MM.1S (cell line): Measurements from ENCODE around the gene TSPAN3.

Source experiments
- DNase-seq: peaks from one replicate; pipeline ENCODE4 v3.0.0-alpha.2; 2015
- H2AFZ ChIP-seq: fragments of 300-600 bp; sonication (generic); 2 replicates; pipeline ENCODE4 v1.6.0; 2016; ENCODE audit warnings: antibody characterized with exemption, low read length
- H3F3A ChIP-seq: fragments of 300-600 bp; sonication (generic); 2 replicates; pipeline ENCODE4 v1.6.1; 2016; ENCODE audit warnings: mild to moderate bottlenecking, antibody characterized with exemption, low read length, moderate library complexity, mixed read lengths; ENCODE audit not compliant: insufficient read depth
- H3K27ac ChIP-seq: fragments of 300-600 bp; sonication (generic); 2 replicates; pipeline ENCODE4 v1.5.1; 2016; ENCODE audit warnings: mild to moderate bottlenecking, low read length
- H3K27me3 ChIP-seq: fragments of 300-600 bp; sonication (generic); replicated peaks from 2 replicates; pipeline ENCODE4 v1.6.0; 2016; ENCODE audit warnings: low read length; ENCODE audit not compliant: insufficient read depth
- H3K36me3 ChIP-seq: fragments of 300-600 bp; sonication (generic); replicated peaks from 2 replicates; pipeline ENCODE4 v1.6.1; 2016; ENCODE audit warnings: mild to moderate bottlenecking, low read length, mixed read lengths; ENCODE audit not compliant: insufficient read depth
- H3K4me1 ChIP-seq: fragments of 300-600 bp; sonication (generic); 2 replicates; pipeline ENCODE4 v1.6.1; 2016; ENCODE audit warnings: low read length, mixed read lengths
- H3K4me2 ChIP-seq: fragments of 300-600 bp; sonication (generic); 2 replicates; pipeline ENCODE4 v1.6.0; 2016; ENCODE audit warnings: low read depth, low read length
- H3K4me3 ChIP-seq: fragments of 300-600 bp; sonication (generic); 2 replicates; pipeline ENCODE4 v1.5.1; 2016; ENCODE audit warnings: low read length, mixed read lengths
- H3K79me2 ChIP-seq: fragments of 300-600 bp; sonication (generic); 2 replicates; pipeline ENCODE4 v1.6.1; 2016; ENCODE audit warnings: mixed run types, low read length, mixed read lengths
- H3K9ac ChIP-seq: fragments of 300-600 bp; sonication (generic); 2 replicates; pipeline ENCODE4 v1.6.1; 2016; ENCODE audit warnings: low read length, mixed read lengths
- H3K9me2 ChIP-seq: fragments of 300-600 bp; sonication (generic); replicated peaks from 2 replicates; pipeline ENCODE4 v1.6.1; 2016; ENCODE audit warnings: mild to moderate bottlenecking, low read length, mixed read lengths; ENCODE audit not compliant: insufficient read depth
- H3K9me3 ChIP-seq: fragments of 300-600 bp; sonication (generic); replicated peaks from 2 replicates; pipeline ENCODE4 v1.6.1; 2016; ENCODE audit warnings: mild to moderate bottlenecking, low read length, mixed read lengths; ENCODE audit not compliant: insufficient read depth
- H4K20me1 ChIP-seq: fragments of 300-600 bp; sonication (generic); 2 replicates; pipeline ENCODE4 v1.6.1; 2016; ENCODE audit warnings: mild to moderate bottlenecking, low read length, moderate library complexity, mixed read lengths; ENCODE audit not compliant: insufficient read depth
- EZH2 ChIP-seq: fragments of 300-600 bp; sonication (generic); optimal IDR thresholded peaks from 2 replicates; pipeline ENCODE3; 2017; ENCODE audit warnings: low read depth, mild to moderate bottlenecking, antibody characterized with exemption, low read length, mixed read lengths
- EZH2phosphoT487 ChIP-seq: fragments of 300-600 bp; sonication (generic); IDR thresholded peaks from 2 replicates; pipeline ENCODE4 v1.6.1; 2018; ENCODE audit warnings: antibody characterized with exemption, low read length
- TF ChIP-seq, protein P1 (sequence below): fragments of 300-600 bp; sonication (generic); IDR thresholded peaks from 2 replicates; pipeline ENCODE4 v1.5.1; 2016; ENCODE audit warnings: antibody characterized with exemption, low read length, mixed read lengths

Gene TSPAN3

GRCh38 chr15:77118882-77119321 lies 48.0 kb upstream of the TSPAN3 start:
- H3K79me2 ChIP-seq = no peaks in the 10 kb centered on the region
- no peaks in the 10 kb centered on the region for H3F3A ChIP-seq
- 0 out of 2 replicates have a peak, but pooled peaks cover 3% of the 10 kb centered on the region for H3K27me3 ChIP-seq
- H3K27ac ChIP-seq = no peak overlapping the region
- peak; percentile 63 for DNase-seq
- no peak overlapping the region for H3K4me3 ChIP-seq
- H3K4me1 ChIP-seq = peaks cover 20% of the 10 kb centered on the region
- TF ChIP-seq, protein P1, sequence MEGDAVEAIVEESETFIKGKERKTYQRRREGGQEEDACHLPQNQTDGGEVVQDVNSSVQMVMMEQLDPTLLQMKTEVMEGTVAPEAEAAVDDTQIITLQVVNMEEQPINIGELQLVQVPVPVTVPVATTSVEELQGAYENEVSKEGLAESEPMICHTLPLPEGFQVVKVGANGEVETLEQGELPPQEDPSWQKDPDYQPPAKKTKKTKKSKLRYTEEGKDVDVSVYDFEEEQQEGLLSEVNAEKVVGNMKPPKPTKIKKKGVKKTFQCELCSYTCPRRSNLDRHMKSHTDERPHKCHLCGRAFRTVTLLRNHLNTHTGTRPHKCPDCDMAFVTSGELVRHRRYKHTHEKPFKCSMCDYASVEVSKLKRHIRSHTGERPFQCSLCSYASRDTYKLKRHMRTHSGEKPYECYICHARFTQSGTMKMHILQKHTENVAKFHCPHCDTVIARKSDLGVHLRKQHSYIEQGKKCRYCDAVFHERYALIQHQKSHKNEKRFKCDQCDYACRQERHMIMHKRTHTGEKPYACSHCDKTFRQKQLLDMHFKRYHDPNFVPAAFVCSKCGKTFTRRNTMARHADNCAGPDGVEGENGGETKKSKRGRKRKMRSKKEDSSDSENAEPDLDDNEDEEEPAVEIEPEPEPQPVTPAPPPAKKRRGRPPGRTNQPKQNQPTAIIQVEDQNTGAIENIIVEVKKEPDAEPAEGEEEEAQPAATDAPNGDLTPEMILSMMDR = peak; percentile 77
- TF ChIP-seq EZH2 = no peak
- no peak overlapping the region for H3K9ac ChIP-seq
- no peaks in the 10 kb centered on the region for H3K9me3 ChIP-seq
- H3K9me2 ChIP-seq = no peaks in the 10 kb centered on the region
- no peak overlapping the region for H3K4me2 ChIP-seq
- H3K36me3 ChIP-seq = no peaks in the 10 kb centered on the region
- H4K20me1 ChIP-seq = no peaks in the 10 kb centered on the region
- H2AFZ ChIP-seq = no peak overlapping the region

GRCh38 chr15:77115179-77115578 lies 44.3 kb upstream of the TSPAN3 start:
- TF ChIP-seq EZH2phosphoT487 (no peak), EZH2 (no peak)
- TF ChIP-seq, protein P1 = no peak
- H4K20me1 ChIP-seq = no peaks in the 10 kb centered on the region
- H3K27me3 ChIP-seq = no peaks in the 10 kb centered on the region
- no peak overlapping the region for H2AFZ ChIP-seq
- no peak overlapping the region for H3K27ac ChIP-seq
- no peaks in the 10 kb centered on the region for H3K9me3 ChIP-seq
- H3F3A ChIP-seq = no peaks in the 10 kb centered on the region
- H3K4me2 ChIP-seq = no peak overlapping the region
- no peak overlapping the region for H3K4me3 ChIP-seq
- H3K36me3 ChIP-seq = no peaks in the 10 kb centered on the region
- H3K4me1 ChIP-seq = no peaks in the 10 kb centered on the region
- no peaks in the 10 kb centered on the region for H3K9me2 ChIP-seq
- H3K79me2 ChIP-seq = no peaks in the 10 kb centered on the region
- no peak overlapping the region for H3K9ac ChIP-seq
- DNase-seq = no peak

DNA sequence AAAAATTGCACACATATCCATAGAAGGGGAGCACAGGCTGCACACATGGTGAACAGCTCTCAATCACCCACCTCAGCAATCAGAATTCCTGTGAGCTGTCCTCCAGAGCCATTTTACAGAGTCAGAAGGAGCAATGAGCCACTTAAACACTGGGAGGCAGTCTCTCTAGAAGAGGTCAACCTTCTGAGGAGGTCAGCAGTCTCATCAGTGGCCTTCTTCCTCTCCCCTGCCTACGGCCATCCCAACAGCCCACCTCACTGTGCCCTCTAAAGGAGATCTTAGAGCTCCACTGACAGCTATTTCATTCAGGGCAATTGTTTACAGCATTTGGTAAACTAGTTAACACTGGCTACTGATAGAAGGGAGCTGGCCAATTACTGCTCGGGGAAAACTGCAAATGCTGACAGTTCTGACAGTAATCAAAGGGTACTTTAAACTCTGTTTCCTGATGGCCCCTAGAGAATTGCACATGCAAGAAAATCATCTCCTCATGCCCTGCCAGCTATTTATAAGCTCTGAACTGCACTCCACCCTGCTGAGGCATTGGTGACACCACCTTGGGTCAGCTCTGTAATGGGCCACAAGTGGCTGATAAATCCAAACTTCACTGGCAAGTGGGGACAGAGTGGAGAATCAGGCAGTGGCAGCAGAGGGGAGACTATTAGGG lies 42.1 kb upstream of the TSPAN3 start:
- no peaks in the 10 kb centered on the region for H3K9me3 ChIP-seq

More for the DNA sequence above, 42.1 kb upstream of the TSPAN3 start:
- Histone ChIP-seq H3K9ac (no peak overlapping the region), H3K79me2 (no peaks in the 10 kb centered on the region), H2AFZ (no peak overlapping the region), H3K27me3 (no peaks in the 10 kb centered on the region), H3K4me2 (no peak overlapping the region), H3K9me2 (no peaks in the 10 kb centered on the region), H3K4me1 (no peaks in the 10 kb centered on the region), H3F3A (no peaks in the 10 kb centered on the region), H4K20me1 (no peaks in the 10 kb centered on the region), H3K27ac (no peak overlapping the region), H3K4me3 (no peak overlapping the region), H3K36me3 (no peaks in the 10 kb centered on the region)
- TF ChIP-seq, protein P1 = no peak
- no peak for DNase-seq
